CD4-positive, alpha-beta T cell treated with Interferon alpha-2 for 1 hour (primary cell): Measurements from ENCODE around the gene NR5A1.

Experiments
- DNase-seq, 2 donors: peaks; one replicate each; pipeline ENCODE4 v3.0.0-alpha.2; 2020 to 2022

NR5A1 gene

DNA sequence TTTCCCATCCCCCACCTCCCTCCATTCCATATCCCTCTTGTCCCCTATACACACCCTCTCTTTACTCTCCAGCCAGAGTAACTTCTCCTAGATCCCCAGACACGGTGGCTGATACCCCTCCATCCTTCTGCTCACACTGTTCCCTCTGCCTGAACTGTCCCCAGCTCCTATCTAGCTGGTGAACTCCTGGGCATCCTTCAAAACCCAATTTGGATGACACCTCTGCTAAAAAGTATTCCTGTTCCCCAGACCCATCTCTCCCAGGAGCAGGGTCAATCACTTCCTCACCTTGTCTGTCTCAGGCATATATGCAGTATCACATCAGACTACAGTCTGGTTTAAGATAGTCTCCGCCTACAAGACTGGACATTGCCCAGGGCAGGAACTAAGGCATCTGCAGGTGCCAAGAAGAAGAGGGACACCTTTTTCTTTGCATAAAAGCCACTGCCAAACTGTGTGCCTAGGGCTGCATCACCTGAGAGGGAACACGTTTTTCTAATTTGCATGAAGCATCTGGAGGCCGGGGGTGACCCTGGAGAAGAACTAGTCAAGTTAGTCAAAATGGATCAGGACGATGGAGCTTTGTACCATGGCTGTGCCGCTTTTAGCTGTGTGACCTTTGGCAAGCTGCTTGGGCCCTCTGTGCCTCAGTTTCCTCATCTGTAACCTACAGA lies 27.1 kb downstream of the NR5A1 start:
- no peak for DNase-seq

DNA sequence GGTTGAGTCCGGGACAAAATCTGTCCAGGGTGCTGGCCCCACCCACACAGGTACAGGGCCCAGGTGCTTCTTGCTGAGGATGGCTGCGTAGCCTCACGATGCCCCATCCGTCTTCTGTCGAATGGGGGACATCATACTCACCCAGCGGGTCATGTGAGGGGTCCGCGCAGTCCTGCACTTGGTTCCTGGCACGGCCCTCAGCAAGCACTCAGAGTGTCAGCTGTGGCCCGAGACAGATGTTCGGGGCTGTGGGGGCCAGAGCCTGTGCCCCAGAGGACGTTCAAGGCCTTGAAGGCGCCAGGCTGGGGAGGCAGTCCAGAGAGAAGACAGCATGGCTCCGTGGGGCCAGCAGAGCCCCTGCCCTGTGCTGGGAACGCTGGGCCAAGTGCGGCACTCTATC lies 27.8 kb downstream of the NR5A1 start:
- DNase-seq: no peak

DNA sequence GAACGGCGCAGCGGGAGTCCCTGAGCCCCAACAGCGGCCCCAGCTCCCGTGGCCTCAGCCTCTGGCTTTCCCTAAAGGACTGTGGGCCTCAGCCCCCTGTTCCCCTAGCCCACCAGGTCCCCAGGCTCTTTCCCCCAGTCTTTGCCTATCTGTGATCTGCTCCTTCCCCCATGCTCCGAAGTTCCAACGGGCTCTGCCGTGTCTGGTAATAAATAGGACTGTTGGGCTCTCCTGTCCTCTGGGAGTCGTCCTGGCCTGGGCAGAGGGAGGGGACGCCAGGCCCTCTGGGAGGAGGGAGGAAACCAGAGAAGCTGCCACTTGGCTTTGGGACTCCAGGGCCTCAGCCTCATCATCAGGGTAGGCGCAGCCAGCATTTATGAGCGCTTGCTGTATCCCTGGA lies 28.8 kb downstream of the NR5A1 start:
- DNase-seq: no peak

DNA sequence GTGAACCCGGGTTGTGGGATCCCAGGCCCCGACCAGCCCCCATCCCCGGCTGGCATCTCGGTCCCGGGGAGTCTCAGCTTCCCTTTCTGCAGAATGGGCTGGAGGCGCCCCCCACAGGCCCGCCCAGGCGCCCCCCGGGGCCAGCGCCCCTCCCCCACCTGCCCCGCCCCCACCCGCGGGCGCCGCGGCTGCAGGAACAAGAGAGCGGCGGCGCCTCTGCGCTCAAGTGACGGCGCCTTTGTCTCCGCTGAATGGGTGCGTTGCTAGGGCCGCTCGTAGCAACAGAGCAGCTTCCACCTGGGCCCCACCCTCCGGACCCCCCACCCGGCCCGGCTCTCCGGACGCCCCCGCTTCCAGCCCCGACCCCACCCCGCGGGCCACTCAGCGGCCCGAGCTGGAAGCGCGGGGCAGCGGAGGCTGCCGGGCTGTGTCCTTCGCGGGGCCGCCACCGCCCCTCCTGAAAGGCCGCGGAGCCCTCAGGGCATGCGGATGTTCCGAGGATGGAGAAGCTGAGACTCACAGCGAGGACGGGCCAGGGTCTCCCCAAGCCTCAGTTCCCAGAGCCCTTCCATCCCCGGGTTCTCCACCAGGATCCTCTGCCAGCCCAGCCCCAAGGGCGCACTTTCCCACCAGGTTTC lies 29.4 kb downstream of the NR5A1 start:
- no peak for DNase-seq

DNA sequence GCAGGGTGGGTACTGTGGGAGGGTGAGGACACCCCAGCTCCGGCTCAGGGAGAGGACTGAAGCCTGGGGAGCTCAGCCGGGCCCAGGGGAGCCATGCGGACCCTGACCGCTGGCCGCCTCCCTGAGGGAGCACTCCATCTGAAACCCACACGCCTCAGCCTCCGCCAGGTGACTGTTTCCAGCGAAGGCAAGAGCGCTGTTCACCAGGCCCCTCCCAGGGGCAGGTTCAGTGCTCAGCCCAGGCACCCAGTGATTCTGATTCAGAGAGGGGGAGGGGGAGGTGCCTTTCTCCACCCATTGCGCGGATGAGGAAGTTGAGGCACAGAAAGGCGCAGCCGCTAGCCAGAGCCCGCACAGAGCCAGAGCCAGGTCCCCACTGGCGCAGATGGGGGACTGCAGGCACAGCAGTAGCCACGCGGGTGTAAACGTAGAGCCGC lies 30.0 kb downstream of the NR5A1 start:
- DNase-seq: no peak

DNA sequence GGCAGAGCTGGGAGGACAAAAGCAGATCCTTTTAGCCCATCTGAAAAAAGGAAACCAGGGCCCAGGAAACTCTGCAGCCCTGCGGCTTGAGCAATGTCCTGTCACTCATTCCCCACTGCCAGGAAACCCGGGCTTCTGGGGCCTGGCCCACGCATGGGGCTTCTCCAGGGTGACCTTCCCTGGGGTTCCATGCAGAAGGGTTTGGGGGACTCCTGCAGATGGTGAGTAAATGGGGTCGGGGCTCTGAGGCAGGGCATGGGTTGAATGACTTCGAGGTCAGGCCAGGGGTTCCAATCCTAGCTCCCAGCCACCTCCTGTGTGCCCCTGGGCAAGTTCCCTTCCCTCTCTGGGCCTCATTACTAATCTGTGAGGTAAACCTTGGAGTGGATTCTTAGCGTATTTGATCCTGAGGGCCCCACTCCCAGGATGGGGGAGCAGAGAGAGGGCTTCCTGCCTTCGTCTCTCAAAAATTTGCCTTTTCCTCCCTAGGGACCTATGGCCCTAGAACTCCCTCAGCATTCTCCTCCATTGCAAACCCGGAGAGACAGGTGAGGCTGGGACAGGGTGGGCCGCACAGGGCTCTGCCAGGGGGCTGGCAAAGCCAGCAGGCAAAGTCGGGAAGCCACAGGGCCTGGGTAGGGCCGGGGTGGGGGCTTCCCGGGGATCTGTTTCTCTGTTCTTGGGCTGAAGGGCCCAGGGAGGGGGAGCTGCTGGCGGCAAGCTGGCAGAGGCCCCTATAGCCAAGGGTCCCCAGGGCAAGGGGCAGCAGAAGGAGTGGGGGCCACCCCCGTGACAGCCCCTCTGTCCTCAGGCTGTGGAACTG lies 31.1 kb downstream of the NR5A1 start:
- no peak for DNase-seq

DNA sequence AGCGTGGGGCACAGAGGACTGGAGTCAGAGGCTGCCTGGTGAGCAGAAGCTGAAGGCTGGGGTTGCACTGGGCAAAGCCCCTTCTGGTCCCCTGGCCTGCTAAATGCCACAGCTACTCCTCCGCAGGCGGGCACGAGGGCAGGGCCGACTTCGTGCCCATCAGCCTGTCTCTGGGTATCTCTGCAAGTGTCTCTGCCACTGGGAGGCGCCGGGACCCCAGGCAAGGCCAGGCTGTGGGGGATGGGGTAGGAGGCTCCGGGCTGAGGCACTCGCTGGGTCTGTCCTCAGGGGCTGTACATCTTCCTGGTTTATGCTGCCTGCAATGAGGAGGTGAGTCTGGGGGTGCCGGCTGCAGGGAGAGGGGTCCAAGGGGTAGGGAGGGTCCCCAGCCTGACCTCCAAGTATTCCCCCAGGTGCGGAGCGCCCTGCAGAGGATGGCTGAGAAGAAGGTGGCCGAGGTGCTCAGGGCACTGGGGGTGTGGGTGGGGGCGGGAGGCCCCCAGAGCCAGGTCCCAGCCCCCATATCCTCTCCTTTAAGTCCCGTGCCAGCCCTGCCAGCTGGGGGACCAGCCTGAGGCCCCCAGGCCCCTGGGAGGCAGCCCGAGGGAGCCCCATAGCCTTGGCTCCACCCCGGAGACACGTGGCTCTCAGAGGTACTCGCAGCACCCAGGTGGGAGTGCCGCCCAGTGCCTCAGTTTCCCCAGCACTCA lies 31.9 kb downstream of the NR5A1 start:
- no peak for DNase-seq

DNA sequence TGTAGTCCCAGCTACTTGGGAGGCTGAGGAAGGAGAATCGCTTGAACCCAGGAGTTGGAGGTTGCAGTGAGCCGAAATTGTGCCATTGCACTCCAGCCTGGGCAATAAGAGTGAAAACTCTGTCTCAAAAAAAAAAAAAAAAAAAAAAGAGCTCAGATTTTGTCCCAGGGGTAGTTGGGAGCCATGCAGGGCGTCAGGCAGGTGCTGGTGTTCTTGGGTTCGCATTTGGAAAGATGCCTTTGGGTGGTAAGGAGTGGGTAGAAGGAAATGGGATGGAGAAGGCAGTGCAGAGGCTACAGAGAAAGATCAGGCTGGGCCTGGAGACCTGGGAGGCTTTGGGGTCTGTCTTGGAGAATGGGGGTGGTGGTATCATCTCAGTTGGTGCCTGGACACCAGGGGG lies 33.0 kb downstream of the NR5A1 start:
- DNase-seq: no peak

DNA sequence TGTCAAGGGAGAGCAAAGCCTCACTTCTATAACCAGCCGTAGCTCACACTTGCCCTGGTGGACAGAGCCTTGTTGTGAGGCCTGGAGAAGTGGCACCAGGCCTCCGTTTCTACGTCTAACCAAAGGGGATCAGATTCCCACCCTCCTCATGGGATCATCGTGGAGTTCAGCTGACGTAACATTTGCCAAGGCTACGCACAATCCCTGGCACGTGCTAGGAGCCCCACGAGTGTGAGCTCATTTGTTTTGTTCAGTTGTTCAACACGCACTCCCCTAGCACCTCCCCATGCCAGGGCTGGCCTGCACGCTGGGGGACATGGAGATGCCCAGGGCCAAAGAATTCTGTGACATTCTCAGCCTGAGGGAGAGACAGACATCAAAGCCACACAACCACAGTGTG lies 33.9 kb downstream of the NR5A1 start:
- DNase-seq: no peak

DNA sequence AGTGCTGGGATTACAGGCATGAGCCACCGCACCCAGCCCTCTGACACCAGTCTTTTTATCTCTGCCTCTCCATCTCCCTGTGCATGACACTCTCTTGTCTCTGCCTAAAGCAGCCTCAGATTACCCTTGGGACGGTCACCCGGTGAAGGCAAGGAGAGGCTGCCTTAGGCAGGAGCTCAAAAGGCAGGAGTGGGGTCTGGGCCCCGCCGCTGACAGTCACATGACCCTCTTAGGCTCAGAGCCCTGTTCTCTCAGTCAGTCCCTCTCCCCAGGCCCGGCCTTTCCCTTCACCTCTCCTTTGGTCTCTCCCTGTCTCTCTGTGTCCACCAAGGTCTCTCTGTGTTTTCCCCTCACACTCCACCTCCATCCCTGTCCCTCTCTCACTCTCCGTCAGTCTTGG lies 34.4 kb downstream of the NR5A1 start:
- no peak for DNase-seq

DNA sequence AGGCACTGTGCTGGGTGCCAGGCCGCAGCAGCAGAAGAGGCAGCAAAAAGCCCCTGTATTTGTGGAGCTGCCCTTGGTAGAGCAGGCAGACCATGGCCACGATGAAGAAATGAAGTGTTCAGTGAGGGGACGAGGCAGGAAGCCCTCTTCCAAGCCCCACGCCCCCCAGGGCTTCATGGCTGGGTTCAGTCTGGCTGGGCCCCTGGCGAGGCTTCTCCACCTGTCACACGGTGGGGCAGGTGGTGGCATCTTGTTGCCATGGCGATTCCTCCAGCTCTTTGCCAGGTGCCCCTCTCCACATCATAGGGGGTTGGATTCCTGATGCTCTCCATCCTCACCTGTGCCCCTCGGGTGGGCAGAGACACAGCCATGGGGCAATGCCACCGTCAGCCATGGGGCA lies 35.4 kb downstream of the NR5A1 start:
- no peak for DNase-seq

DNA sequence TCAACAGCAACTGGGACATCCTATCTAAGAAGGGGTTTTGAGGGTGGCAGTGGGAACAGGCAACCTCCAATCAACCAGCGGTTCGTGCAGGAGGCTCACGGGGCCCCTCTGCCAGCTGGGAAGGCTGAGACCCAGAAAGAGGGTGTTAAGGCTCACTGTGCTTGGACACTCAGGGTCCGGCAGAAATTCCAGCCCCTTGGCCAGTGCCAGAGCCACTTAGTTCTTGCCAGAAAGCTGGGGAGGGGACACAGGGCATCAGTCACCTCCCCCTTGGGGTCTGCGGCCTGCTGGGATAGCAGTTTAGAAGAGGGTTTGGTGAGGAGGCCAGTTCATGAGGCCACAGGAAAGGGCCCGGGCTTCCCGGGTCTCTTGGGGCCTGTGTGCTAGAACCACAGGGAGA lies 36.5 kb downstream of the NR5A1 start:
- no peak for DNase-seq

DNA sequence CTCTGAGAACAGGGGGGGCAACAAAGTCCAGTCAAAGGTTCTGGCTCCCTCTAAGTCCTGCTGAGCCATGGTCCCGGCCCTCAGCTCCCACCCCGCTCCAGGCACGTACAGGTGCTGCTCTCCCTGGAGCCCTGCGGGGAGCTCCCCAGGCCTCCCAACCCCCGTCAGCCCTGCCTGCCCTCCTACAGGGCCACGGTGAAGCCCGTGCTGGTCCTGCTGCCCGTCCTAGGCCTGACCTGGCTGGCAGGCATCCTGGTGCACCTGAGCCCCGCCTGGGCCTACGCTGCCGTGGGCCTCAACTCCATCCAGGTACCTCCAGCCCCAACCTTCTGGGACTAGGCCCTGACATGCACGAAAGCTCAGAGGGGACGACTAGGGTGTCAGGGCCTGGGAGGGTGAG lies 36.9 kb downstream of the NR5A1 start:
- DNase-seq: no peak

DNA sequence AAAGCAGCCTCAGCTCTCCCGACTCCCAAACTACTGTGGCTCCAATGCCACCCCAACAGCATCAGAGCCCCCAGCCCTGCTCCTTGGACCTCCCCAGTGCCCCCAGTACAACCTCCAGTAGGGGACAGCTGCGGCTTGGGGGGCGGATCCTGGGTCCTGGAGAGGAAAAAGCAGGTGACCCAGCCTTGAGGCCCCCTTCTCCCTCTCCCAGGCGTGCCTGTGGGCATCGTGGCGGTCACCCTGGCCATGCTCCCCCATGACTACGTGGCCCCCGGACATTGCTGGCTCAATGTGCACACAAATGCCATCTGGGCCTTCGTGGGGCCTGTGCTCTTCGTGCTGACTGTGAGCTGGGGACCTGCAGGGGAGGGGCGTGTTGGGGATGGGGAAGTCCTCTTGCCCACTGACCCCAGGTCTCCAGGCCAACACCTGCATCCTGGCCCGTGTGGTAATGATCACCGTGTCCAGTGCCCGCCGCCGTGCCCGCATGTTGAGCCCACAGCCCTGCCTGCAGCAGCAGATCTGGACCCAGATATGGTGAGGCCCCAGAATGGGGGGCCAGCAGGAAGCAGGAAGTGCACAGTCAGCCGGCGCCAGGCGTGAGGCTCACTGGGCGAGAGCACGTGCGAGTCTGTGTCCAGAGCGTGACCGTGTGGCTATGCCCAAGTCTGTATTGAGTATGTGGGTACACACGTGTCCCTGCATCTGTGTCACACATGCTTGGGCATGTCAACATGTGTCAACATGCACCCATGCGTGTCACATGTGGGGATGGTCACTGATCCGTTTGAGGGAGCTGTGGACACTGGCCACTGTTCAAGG lies 38.0 kb downstream of the NR5A1 start:
- DNase-seq: no peak

DNA sequence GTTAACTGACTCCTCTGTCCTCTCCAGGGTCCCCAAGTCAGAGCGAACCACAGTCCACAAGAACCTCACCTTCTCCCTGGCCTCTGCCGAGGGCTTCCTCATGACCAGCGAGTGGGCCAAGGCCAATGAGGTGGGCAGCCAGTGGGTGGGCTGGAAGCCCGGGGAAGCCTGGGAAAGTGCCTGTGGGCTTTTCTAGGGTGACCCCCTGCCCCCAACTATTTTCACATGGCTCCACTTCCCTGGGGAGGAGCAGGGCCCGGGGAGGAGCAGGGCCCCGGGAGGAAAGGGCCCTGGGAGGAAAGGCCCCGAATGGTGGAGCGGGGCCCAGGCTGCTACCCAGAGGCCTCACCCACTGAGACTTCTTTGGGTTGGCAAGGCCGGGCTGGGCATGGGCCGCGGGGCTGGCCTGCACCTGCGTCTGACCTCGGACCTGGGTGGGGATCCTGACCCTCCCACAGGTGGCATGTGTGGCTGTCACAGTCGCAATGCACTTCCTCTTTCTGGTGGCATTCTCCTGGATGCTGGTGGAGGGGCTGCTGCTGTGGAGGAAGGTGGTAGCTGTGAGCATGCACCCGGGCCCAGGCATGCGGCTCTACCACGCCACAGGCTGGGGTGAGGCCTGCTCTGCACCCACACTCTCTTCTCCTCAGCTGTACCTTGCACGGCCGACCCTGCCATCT lies 39.0 kb downstream of the NR5A1 start:
- no peak for DNase-seq

DNA sequence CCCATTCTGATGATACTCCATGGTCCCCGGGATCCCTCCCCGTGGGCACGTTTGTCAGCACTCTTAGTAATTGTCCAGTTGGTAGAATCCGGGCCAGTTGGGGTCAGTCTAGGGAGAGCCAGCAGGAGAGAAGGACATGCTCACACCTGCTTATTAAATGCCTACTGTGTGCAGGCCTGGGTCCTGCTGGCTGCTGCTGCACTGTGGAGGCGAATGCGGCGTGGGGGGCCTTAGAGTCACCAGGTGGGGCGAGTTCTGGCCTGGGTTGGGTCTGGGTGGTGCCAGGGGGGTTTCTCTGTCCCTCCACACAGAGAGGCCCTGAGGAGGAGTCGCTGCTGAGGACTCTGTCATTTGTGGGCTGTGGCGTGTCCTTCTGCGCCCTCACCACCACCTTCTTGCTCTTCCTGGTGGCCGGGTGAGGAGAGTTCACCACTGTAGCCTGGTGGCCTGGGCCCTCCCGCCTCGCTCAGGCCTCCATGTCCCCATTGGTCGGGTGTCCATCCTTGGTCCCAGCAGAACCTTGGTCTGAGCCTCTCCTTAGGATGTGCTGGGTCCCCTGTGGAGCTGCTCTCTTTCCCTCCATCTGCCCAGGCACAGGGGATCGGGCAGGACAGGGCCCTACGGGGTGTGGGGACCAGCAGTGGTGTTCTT lies 39.7 kb downstream of the NR5A1 start:
- no peak for DNase-seq

DNA sequence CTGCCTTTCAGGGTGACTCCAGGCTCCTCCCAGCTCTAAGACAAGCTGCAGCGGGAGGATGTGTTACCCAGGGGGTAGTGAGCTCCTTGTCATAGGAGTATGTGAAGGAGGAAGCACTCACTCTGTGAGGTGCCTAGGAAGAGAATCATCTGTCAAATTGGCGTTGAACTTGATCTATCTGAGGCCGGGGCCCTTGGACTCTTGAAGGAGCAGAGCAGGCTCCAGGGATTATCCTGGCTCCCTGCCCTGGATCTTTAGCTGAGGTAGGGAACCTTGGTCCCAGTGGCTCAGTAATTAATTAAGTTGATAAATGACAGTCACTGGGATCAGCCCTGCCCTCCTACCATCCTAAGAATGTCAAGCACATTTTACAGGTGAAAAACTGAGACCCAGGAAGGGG lies 41.5 kb downstream of the NR5A1 start:
- no peak for DNase-seq

DNA sequence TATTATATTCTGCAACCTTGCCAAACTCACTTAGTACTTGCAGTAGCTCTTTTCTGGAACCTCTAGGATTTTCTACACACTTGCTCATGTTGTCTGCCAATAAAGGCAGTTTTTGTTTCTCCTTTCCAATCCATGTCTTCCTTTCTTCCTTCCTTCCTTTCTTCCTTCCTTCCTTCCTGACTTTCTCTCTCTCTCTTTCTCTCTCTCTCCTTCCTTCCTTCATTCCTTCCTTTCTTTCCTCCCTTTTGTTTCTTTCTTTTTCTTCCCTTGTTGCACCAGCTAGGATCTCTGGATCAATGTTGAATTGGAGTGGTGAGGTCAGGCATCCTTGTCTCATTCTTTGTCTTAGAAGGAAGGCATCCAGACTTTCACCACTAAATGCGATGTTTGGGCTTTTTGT lies 44.5 kb downstream of the NR5A1 start:
- DNase-seq: no peak

DNA sequence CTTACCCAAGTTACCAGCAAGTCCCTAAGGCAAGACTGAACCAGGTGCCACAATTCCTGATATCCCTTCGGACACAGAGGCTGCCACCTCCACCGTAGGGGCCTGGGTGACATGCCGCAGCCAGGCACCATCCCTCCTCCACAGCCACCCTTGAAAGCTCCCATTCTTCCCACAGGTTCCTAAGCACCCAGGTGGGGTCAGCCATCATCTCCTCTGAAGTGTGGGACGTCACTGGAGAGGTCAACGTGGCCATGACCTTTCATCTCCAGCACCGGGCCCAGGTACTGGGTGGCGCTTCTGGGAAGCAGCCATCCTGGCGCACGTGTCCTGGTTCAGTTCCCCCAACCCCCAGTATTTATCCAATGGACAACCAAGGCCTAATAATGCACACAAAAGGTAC lies 48.8 kb downstream of the NR5A1 start:
- DNase-seq: no peak

DNA sequence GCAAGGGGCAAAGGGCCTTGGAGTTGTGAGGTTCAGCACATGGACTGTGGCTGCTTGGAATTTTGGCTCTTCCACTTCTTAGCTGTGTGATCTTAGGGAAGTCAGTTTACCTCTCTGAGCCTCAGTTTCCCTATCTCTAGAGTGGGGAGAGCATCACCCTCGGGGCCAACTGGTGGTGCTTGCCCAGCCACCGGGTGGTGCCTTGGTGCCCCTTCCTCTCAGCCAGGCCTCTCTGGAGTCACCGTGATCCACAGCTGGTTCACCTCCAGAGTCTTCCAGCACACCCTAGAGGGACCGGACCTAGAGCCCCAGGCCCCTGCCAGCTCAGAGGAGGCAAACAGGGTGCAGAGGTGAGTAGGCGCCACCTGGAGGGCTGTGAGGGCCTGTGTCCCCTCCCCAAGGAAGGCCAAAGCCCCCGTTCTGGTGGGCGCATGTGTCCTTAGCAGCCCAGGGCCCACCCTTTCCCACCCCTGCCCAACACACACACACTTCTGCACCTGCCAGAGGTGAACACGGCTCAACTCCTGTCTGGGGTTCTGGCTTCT lies 49.2 kb downstream of the NR5A1 start:
- no peak for DNase-seq
